Measurements from ENCODE around the gene TMEM179.

Gene TMEM179

DNA sequence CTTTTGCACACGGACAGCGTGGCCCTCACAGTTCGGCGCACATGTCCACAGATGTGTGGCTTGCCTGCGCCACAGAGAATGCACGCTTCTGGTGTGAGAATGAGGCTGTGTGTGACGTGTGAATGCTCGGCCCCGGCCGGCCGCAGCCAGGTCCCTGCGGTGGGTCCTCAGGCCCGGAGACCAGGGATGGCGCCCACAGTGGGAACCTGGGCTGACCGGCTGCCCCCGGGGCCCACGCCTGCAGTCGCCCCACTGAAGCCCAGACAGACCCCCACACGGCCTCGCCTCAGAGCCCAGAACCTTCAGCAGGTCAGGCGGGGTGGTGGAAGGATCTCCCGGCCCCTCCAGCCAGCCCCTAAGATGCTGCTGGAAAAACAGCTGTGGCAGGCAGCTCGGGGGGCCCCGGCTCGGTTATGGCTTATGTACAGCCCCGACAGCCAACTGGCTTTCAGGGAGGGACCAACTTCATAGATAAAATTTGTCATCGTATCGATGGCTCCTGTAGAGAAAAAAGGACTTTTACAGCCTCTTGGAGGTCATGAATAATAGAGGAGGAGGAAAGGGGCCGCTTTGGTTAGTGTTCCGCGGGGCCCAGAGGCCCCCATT is 29.5 kb downstream of the TMEM179 start:
- no peak for DNase-seq (ENCODE audit: low read depth, low spot score)

DNA sequence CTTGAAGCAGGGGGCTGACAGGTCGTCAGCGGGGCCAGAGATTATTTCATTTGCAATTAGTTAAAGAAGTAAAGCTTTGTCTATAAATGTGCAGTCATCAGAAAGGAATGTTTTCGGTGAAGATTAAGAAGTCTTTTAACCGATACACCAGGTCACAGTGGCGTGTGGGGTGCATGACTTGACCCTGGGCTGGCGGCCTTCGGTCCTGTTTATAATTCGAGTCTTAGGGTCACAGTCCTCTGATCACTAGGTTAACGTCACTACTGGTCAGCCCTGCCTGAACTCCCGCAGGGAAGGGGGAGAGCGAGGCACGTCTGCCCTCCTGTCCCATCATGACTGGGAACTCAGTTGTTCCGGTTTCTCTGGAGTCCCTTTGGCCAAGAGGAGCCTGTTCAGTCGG is 30.0 kb downstream of the TMEM179 start:
- DNase-seq (ENCODE audit: low read depth, low spot score), result no peak
- no peak overlapping the region for H3K27ac ChIP-seq

More for the DNA sequence above, 29.5 kb downstream of the TMEM179 start:
- no peak overlapping the region for H3K27ac ChIP-seq

DNA sequence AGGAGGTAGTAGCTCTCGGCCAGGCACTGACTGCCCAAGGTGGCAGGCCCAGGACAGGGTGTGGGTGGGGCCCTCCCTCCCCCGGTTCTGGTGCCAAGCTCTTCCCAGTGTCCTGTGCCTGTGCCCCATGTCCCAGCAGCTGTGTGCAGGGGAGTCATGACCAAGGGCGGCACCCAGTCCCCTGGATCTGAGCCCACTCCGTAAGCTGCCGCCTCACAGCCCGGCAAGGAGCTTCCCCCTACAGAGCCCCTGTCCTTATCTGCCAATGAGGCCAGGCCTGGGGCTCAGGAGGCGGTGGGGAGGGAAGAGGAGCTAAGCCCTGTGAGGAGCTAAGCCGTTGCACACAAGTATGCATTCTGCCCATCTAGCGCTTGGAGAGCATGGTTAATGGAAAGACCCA is 30.6 kb downstream of the TMEM179 start:
- no peak for DNase-seq (ENCODE audit: low read depth, low spot score)
- no peak overlapping the region for H3K27ac ChIP-seq

DNA sequence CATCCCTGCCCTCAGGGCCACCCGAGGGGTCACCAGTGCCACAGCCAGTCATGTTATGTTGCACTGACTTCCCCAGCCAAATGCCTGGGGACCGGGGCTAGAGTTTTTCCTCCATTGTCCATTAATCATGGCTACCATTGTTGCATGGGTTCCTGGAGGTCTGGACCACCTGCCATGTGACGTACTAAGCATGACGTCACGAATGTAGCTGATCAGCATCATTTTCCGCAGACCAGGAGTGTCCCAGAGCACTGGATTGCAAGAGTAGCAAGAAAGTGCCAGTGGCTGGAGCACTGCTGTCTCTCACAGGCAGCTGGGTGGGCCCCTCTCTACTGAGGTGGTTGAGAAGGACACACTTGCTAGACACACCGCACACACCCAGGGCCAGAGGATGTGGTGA is 31.9 kb downstream of the TMEM179 start:
- no peak overlapping the region for H3K27ac ChIP-seq
- no peak for DNase-seq (ENCODE audit: low read depth, low spot score)

DNA sequence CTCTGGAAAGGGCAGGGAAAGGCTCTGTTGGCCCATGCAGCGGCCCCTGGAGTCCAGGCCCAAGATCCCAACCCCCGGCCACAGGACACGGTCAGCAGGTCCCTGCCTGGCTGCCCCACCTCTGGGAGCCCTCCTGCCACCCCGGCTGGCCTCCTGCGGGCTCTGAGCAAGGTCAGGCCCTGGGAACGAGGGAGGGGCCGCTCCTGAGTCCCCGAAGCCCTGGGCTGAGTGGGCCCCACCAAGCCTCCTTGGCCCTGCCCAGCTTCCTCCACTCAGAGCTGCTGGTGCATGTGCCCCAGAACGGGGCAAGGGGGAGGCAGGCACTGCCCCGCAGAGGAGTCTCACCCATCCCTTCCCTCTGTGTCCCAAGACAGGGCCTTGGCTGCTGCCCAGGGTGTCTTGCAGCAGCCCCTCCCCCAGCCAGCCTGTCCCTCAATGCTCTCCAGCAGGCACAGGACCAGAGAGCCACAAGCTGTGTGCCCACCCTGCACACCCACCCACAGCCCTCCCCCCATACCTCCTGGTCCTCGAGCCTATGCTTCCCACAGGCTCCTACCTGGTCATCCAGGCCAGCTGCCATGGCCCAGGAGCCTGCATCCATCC is 32.4 kb downstream of the TMEM179 start:
- no peak for DNase-seq (ENCODE audit: low read depth, low spot score)
- no peak overlapping the region for H3K27ac ChIP-seq

DNA sequence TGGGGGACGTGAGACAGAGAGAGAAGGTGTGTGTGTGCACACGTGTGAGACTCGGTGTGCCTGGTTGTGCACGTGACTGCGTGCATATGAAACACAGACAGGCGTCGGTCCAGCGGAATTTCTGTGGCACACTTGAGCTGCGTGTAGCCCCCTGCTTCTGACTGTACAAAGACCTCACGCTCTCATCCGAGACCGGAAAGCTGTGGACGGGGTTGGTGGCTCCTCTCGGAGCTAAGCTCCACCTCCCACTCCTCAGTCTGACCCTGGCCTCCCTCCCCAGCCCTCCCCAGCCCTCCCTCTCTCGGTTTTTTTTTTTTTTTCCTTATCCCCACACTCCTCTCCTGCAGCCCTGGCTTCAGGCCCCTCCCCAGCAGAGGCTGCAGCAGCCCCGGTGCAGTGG is 33.3 kb downstream of the TMEM179 start:
- no peak for DNase-seq (ENCODE audit: low read depth, low spot score)
- H3K27ac ChIP-seq, result no peak overlapping the region

DNA sequence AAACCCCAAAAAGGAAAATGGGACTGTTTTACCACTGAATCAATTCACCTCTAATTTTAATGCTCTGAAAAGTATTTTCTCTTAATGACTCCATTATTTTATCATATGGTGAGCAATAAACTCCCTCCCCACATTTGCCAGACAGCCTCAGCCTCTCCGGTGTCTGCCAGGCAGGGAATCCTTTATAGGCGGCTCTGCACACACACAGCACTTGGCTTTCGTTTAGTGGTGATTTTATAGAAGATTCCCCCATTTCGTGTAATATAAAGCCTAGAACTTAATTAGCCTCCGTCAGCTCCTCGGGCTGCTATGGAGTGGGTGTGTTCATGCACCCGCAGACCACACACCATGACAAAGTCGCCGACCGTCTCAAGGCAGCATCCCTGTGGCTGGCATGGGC is 35.1 kb downstream of the TMEM179 start:
- no peak for DNase-seq (ENCODE audit: low read depth, low spot score)
- H3K27ac ChIP-seq, result no peak overlapping the region

DNA sequence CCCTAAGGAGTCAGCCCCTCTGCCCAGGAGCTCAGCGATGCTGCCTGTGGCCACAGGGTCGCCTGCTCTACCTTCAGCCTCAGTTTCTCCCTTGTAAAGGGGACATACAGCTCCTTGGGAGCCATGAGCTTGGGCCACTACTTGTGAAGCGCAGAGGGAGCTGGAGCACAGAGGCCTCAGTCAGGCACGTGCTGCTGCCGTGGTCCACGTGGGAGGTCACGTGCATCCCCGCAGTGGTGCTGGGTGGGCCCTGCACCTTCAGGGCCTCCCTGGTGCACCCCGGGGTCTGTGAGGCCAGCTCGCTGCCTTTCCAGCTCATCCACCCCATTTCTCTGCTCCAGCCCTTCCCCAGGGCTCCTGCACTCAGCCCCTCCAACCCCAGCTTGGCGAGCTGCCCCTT is 36.0 kb downstream of the TMEM179 start:
- no peak overlapping the region for H3K27ac ChIP-seq
- no peak for DNase-seq (ENCODE audit: low read depth, low spot score)

DNA sequence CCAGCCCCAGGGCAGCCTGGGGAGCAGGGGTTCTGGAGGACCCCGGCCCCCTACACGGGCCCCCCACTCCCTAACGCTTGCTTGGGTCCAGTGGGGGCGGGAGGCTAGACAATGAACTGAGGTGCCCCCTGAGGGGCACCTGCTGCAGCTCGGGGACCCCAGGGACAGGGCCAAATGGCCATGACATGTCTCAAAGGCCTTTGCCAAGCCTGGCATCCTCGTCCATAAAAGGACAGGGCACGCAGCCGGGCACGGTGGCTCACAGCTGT is 36.7 kb downstream of the TMEM179 start:
- H3K27ac ChIP-seq, result no peak overlapping the region
- no peak for DNase-seq (ENCODE audit: low read depth, low spot score)

DNA sequence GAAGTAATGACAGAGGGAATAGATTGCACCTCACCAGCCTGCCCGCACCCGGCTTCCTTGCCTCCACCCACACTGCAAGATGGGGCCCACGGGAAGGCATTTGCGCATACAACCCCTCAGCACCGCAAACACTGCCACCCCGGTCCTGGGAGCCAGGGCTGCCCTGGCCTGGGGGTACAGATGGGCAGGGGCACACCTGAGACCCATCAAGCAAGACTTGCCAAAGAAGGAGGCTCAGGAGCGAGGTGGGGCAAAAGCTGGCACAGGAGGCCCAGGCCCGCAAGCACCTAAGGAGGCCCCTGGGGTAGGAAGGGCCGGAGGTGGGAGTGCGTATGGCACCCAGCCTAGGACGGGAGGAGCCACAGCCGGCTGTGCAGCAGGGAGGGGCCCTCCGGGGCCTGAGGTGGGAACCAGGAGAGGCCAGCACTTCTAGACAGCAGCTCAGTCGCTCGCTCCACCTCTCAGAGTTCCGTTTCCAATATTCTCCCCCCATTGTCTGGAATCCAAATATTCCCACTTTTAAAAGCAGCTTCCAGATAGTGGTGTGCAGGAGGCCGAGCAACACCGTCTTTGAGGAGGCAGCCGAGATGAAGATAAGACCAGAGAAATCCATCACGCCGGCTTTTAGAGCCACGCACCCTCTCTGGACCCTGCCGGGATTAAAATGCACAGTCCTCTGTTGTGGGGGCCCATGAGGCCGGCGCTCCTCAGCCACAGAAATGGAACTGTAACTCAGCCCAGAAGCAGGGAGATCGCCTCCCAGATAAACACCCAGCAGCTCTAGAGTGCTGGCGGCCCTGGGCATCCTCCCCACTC is 37.2 kb downstream of the TMEM179 start:
- DNase-seq (ENCODE audit: low read depth, low spot score), result no peak
- no peak overlapping the region for H3K27ac ChIP-seq

DNA sequence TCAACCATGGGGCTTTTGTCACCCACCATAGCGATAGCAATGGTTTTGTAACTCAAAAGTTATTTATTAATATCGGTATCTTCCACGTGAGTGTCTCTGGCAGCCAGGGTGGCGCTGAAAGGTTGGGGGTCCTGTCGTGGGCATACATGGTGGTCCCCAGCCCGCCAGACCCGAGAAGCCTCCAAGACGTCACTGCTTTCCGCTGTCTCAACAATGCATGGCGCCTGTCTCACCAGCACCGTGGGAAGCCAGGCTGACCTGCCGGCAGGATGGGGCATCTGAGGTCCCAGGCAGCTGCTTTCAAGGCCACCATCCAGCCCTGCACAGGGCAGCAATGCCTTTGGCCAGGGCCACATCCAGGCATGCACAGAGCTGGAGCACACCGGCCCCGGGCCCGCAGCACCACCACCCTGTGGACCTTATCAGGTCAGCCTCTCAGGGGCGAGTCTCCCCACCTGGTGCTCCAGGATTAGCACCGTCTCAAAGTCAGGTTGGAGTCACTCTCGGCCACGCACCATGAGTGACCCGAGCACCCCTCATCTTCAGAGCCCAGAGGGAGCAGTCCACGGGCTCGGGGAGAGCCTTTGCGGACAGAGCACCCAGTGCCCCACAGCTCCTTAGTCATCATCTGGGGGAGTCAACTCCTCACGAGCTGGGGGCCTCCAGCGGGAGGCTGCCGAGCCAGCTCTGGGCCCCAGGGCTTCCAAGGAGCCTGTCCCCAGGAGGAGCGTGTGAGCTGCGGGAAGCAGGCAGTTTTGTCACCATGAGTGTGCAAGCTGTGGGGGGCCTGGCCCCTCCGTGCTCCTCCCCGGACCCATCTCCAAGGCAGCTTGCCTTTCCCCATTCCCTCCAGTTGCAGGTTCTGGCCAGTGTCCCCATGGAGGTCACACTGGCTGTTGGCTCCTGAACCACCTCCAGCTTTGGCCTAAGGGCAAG is 39.6 kb downstream of the TMEM179 start:
- no peak overlapping the region for H3K27ac ChIP-seq
- no peak for DNase-seq (ENCODE audit: low read depth, low spot score)

DNA sequence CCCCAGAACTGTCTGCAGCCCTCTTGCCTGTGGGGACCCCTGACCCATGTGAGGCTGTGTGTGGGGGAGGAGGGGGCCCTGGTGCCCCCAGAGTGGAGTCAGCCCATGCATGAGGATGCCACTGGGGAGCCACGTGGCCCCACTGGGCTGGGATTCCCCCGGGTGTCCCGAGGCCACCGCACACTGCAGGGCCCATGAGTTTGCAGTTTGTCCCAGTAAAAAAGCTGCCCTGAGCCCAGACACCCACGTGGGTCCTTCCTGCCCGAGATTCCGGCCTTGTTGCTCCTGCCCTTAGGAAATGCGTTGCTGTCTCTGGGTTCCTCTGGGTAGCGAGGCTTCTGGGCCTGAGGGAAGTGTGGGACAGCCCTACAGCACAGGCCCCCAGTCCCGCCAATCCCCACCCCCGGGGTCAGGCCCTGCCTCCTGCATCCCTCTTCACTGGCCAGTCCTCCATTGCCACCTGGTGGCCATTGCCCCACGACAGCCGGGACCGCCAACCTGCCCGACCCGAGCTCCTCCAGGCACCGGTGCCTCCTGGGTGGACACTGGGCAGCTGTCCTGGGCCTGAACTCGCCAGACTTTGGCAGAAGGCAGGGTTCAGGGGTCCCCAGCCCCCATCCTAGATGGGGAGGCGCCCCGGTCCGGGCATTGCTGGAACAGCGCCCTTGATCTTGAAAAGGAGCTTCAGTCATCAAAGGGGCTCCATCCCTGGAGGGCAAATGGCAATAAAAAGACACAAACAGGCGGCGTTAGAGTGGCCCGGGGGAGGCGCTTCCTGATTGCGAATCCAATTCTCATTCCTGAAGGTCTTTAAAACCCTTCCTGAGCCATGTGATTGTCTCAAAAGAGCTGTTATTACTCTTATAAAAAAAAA is 40.6 kb downstream of the TMEM179 start:
- peak; percentile 2 for DNase-seq (ENCODE audit: low read depth, low spot score)

DNA sequence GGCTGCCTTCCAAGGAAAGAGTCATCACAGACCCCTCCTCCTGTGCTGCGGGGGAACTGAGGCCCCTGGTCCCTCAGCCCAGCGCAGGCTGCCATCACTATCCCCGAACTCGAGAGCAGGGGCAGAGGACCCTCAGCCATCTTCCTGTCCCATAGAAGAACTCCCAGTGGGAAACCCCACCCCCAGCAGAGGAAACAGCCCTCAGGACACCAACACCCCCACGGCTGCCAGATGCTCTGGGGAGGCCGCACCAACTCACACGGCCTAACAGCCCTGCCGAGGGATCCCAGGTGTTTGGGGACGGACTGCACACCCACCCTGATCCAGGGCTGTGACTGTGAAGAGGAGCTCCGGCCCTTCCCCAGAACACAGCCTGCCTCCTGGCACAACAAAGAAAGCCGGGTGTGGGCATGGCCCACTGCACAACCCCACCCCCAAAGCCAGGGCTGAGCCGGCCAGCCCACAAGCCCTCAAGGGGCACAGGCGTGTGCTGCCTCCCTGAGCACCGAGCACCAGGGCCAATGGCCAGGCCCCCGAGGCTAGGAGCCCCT is 41.3 kb downstream of the TMEM179 start:
- DNase-seq (ENCODE audit: low read depth, low spot score), result no peak
- no peak overlapping the region for H3K27ac ChIP-seq

More for the DNA sequence above, 40.6 kb downstream of the TMEM179 start:
- H3K27ac ChIP-seq, result no peak overlapping the region

DNA sequence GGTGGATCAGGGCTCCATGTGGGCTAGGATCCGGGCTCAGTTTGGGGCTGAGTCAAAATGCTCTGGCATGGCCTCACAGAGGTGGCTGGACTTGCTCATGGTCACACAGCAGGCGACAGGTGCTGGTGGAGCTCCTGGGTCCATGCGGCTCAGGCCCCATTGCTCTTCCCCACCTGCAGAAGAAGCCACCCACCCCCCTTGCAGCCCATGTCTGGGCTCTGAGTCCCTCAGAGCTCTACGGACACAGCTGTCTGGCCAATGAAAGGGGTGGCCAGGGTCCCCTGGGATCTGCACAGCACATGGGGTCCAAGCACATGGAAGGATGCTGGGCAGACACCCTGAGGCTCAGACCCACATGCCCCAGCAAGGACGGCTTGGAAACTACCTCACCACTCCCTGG is 42.0 kb downstream of the TMEM179 start:
- no peak for DNase-seq (ENCODE audit: low read depth, low spot score)
- H3K27ac ChIP-seq, result no peak overlapping the region

DNA sequence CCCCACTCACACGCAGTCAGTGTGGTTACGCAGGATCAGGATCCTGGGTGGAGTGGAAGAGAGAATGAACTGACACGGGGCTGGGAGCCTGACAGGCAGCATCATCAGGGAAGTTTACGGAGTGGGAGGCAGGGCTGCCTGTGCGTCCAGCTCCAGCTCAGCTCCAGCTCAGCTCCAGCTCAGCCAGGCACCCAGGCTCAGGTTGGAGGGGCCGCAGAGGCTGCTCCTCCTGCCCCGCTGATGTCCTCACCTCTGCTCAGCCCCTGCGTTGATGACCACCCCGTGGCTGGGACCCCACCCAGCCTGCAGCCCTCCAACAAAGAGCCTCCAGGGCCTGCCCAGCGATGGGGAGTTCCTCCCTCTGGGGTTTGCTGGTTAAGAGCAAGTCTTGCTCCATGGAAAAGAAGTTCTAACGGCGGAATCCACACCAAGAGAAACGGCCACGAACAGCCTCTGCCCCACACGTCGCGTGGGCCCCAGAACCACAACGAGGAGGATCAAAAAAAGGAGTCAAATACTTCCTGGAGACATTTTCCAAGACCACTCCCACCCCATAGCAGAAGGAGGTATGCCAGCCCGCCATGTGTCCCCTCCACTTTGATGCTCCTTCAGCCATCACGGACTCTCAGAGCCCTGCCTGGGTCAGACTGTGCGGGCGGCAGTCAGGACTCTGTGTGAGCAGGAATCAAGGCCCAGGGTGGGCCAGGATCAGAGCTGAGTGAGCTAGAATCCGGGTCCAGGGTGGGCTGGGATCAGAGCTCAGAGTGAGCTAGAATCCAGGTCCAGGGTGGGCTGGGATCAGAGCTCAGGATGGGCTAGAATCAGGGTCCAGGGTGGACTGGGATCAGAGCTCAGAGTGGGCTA is 42.7 kb downstream of the TMEM179 start:
- no peak overlapping the region for H3K27ac ChIP-seq
- no peak for DNase-seq (ENCODE audit: low read depth, low spot score)

DNA sequence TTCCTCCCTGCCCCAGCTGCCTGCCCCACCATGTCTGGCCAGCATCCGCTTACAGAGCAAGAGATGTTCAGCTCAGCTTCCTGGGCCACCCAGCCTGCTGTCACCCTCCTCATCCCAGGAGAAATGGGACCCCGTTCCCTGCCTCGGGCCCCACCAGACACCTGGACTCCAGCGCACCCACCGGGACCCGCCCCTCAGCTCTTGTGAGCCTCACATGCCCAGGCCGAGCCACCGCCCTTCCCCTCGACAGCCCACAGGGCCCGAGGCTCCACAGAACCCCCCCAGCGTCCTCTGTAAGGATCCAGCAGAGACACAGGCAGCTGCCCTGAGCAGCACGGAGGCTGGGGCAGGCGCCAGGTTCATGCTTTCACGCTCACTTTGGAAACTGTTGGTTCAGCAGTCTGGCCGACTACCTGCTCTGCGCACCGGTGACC is 43.4 kb downstream of the TMEM179 start:
- no peak for DNase-seq (ENCODE audit: low read depth, low spot score)
- no peak overlapping the region for H3K27ac ChIP-seq

DNA sequence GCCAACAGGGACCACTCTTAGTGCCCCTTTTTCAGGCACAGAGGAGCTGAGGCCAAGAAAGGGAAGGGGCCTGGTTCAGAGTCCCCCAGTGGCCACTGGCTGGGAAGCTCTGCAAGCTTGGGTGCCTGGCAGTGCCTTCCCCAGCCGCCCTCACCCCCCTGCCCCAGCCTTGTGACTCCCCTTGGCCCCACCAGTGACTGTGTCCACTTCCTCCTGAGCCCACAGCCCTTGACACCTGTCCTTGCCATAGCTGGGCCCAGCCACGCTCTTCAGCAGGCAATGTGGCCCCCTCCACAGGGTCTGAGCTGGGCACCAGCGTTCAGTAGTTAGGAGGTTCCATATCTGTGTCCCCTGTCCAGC is 44.0 kb downstream of the TMEM179 start:
- DNase-seq (ENCODE audit: low read depth, low spot score), result no peak
- no peak overlapping the region for H3K27ac ChIP-seq

DNA sequence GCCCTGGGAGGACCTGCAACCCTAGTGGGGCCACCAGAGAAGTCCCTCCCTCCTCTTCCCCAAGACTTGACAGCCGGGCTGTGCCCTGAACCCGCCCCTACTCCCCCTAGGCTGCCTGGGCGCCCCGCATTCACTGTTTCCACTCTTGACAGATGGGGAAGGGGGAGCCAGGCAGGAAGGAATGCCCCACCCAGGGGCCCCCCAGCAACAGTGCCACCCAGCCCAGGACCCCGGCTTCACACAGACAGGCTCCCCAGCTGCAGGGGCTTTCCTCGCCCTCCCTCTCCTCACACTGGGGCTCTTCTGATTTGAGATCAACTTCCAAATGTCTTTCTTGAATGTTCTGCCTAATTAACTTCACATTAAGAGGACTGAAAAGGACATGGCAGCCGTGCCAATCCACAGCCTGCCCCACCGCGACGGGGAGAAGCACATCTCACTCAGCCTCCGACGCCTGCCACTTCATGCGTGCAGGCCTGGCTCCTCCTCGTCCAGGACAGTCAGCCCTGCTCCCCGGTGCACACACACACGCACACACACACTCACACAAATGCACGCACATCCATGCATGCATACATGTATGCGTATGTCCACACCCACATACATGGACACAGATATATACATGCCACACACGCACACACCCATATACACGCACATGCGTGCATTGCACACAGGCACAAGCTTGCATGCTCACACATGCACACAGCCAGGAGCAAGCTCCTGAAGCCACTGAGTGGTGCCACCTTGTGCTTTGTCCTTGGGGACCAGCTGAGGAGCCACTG is 44.6 kb downstream of the TMEM179 start:
- H3K27ac ChIP-seq, result no peak overlapping the region
- no peak for DNase-seq (ENCODE audit: low read depth, low spot score)

All from epithelial cell of prostate (primary cell).